A673 (cell line): ENCODE data around the gene IRAK3.

Experiments
- CTCF ChIP-seq: fragments of 300-800, 200-600 bp; sonication (generic); conservative IDR thresholded peaks from 2 replicates; pipeline ENCODE4 v1.5.1; 2017; ENCODE audit warnings: low read depth, mild to moderate bottlenecking, antibody characterized with exemption, low read length, moderate library complexity, mixed read lengths
- EZH2 ChIP-seq: fragments of 200-600 bp; sonication (generic); IDR thresholded peaks from 2 replicates; pipeline ENCODE4 v1.6.1; 2017; ENCODE audit warnings: borderline replicate concordance, low read depth, mild to moderate bottlenecking, mixed read lengths, antibody characterized with exemption, low read length; ENCODE audit not compliant: poor library complexity, severe bottlenecking

- no peak for TF ChIP-seq CTCF
- no peak for TF ChIP-seq EZH2
Measured at GRCh38 chr12:66195242-66195641, 6.2 kb downstream of the IRAK3 start.
